NCI-H128 (cell line): ENCODE measurements around the gene FCN2.
"Not testable (repeated sequence)": the region's sequence is repeated elsewhere in the genome, so short reads cannot be mapped to it uniquely, and the experiment has no call there.

Experiments
- DNase-seq: peaks from one replicate; lab custom pipeline; 2025; ENCODE audit not compliant: unreplicated experiment; lab: John Stamatoyannopoulos, UW

Gene FCN2

DNA sequence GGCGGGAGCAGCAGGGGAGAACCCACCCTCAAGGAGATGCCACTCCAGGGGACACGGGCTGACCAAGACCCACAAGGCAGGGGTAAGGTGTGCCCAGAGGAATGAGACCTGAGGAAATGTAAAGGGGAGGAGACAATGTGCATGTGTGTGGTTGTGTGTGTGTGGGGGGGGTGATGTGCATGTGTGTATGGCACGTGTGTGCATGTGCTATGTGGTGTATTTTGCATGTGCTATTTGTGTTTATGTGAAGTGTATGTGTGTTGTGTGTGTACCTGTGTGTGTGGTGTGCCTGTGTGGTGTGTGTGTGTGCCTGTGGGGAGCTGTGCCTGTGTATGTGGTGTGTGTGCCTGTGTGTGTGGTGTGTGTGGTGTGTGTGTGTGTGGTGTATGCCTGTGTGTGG, 33.5 kb upstream of the FCN2 start:
- no peak for DNase-seq

DNA sequence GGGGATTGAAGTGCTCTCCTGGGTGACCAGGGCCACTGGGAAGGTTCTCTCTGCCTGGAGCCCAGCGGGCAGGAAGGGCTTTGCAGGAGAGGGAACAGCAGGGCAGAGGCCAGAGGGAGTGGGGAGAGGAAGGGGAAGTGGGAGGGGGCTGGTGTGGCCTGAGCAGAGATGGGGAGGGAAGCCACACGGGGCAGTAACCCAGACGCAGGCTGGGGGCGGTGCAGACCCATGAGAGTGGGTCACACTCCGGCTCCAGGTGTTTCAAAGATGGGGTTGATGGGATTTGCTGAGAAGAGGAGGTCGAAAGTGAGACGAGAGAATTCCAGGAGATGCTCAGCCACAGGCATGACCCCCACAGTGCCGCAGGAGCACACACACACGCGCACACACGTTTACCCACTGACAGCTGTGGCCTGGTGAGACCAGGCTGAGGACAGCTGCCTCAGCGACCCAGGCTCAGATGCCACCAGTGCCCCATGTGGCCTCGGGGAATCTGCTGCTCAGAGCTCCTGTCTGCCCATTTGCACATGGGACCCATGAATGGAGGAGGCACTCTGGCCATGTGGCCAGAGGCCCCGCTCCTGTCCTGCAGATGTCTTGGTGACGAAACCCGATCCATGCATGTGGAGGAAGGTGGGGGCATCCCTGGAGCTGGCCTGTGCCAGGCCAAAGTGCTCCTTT, 32.7 kb upstream of the FCN2 start:
- no peak for DNase-seq

DNA sequence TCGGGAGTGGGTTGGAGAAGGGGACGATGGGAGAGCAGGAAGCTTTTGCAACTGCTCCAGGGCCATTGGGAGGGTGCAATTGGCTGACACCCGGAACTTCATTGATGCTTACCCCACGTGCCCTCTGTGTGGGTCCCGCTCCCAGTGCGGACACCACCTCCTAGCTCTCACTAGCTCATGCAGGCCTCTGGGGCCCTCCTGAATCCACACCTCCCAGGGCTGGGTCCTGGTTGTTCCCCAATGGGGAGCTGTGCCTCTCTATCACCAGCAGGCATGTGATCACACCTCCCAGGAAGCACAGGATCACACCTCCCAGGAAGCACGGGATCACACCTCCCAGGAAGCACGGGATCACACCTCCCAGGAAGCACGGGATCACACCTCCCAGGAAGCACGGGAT, 32.1 kb upstream of the FCN2 start:
- DNase-seq = no peak

DNA sequence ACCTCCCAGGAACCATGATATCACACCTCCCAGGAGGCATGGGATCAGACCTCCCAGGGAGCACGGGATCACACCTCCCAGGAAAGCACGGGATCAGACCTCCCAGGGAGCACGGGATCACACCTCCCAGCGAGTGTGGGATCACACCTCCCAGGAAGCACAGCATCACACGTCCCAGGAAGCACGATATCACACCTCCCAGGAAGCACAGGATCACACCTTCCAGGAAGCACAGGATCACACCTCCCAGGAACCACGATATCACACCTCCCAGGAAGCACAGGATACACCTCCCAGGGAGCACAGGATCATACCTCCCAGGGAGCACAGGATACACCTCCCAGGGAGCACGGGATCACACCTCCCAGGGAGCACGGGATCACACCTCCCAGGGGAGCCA, 30.0 kb upstream of the FCN2 start:
- no peak for DNase-seq

DNA sequence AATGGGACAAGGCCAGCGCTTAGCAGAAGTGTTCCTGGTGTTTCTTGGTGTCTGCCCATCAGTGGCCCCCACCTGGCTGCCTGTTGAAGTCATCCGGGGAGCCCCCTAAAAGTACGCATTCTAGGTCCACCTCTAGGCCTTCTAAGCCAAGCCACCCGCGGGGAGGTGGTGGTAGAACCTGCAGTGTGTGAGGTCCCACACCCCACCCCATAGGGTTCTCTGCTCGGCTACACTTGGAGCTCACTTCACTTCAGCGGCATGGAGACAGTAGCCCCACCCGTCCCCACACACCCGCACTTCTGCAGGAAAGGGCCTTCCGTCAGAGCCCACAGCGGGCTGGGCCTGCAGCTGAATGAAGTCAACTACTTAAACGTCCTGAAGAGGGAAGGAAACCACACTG, 29.6 kb upstream of the FCN2 start:
- DNase-seq = no peak

DNA sequence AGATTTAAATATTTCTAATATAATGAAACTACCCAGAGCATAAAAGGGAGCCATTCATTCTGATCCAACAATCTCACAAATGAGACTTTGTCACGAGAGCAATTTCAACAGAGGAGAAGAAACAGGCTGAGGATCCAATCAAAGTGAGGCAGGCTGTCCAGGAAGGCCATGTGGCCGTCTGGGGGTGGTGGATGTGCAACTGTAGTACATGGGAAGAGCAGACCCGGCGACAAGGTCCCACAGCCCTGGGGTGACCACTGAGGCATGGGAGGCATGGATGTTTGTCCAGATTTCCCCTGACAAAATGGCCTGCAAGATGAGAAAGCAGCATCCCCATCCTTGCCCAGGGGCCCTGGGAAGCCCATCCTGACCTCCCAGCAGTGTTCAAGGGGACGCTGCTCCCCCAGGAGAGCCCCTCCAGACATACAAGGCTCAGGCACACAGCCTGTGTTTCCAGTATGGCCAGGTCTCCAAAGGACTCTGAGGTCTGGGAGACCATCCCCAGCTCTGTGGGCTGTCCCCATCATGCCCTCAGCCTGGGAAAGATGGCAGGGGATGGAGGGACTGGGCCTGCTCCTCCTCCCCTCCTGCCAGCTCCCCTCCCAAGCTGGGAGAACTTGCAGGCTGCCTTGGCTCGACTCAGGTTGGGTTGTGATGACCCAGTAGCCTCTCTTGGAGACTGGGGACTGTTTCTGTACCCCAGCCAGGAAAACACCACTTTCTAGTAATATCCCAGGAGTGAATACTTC, 27.5 kb upstream of the FCN2 start:
- DNase-seq = no peak

DNA sequence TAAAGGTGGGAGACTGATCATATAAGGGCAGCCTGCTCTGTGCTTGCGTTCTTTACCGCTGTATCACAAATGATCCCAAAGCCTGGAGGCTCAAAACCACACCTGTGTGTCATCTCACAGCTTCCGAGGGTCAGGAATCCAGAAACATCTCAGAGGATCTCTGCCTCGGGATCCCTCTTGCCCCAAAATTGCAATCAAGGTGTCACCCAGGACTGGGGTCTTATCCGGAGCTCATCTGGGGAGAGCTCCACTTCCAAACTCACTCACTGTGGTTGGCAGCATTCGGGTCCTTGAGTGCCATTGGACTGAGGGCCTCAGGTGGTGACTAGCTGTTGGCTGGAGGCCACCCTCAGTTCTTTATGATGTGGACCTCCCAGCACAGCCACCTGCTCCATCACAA, 26.7 kb upstream of the FCN2 start:
- no peak for DNase-seq

DNA sequence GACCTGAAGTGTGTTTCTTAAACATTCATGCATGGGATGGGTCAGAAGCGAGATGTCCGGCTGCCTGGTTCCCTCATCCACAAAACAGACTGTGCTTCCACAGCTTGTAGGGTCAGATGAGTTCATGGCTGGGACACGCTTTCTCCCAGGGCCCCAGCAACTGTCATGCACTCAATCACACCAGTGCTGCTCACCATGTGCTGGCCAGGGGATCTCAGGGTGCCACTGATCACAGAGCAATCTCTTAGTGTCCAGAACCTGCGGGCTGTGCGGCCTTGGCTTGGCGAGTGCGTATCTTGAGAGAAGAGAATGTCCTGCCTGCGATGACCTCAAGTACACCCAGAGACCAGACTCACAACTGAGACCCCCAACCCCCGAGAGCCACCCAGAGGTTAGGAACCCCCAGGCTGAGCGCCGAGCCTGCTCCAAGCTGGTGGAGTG, 26.0 kb upstream of the FCN2 start:
- no peak for DNase-seq

DNA sequence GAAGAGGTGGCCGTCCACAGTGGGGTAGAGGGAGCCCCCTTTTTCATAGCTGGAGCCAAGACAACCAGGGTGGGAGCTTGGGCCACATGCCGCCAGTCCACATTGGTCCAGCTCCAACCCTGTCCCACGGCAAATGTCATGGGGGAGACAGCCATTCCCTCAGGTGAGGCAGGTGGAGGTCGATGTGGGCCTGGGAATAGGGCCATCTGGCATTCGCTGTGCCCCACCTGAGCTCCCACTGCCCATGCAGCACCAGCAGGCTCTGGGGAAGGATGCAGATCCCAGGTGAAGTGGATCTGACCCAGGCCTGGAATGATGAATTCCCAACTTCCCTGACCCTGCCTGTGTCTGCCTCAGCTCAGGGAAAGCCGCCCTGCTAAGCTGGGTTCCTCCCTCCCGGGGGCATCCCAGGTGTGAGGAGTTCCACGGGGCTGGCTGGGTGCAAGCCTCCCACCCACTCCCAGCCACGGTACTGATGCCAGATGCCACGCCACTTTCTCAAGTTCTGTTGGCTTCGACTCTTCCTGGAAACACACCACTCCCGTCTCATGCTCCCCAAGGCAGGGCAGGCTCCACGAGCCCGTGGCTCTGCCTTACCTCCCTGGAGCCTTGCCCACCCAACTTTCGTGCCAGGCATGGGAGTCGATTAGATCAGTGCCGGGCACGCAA, 25.2 kb upstream of the FCN2 start:
- no peak for DNase-seq

DNA sequence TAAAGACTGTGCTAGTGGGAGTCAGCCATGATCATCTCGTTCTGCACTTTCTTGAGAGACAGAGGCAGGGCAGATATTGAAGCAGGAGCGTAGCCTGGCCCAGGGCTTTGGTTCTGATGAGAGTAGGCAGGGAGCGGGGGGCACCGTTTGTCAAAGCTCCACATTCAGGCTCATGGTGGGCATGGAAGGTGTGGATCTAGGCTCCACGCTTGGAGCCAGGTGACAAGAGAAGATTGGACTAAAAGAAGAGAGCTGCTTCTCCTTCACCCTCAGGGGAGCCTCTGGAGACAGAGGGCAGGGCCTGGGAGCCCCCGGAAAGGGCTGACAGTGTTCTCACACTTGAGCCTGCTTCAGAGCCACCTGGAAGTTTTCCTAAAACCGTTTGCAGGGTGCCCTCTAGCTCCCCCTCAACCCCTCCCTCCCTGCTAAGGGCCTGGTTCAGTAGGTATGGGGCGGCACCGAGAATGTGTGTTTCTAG, 24.7 kb upstream of the FCN2 start:
- no peak for DNase-seq

DNA sequence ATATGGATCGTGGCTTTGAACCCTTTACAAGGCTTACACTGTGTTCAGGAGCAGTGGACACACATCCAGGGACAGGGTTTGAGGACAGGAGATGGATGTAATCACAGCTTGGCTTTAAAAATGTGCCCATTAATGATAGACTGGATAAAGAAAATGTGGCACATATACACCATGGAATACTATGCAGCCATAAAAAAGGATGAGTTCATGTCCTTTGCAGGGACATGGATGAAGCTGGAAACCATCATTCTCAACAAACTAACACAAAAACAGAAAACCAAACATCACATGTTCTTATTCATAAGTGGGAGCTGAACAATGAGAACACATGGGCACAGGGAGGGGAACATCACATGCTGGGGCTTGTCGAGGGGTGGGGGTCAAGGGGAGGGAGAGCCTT, 23.2 kb upstream of the FCN2 start:
- not testable (repeated sequence) for DNase-seq

DNA sequence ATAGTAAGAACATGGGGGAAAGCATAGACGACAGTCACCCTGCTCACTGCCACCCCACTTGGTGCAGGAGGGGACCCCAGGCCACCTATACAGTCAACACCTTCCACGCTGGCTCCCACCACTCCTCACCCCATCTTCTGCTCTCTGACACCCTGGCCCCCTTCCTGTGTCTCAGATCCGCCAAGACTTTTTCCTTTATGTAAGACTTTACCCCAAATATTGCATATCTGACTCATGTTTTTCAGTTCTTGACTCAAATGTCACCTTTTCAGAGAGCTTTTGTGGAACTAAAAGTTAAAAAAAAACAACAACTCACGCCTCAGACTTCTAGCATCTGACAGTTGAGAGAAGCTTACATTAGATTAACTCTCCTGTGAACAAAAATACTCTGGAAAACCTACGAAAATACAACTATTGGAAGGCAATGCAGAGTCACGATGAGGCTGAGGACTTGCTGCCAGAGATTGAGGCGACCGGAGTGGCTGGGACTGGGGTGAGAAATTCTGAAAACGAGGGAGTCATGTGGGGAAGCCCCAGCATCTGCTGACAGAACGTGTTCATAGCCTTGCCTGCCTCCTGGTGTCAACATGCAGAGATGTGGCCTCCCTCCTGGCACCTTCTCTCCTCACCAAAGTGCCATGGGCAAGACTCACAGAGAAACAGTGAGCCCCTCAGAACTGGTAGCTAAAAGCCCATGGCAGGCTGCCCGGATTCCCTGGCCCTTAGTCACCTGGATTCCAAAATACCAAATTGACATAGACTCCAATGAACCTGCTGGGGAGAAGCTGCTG, 22.4 kb upstream of the FCN2 start:
- DNase-seq = no peak

DNA sequence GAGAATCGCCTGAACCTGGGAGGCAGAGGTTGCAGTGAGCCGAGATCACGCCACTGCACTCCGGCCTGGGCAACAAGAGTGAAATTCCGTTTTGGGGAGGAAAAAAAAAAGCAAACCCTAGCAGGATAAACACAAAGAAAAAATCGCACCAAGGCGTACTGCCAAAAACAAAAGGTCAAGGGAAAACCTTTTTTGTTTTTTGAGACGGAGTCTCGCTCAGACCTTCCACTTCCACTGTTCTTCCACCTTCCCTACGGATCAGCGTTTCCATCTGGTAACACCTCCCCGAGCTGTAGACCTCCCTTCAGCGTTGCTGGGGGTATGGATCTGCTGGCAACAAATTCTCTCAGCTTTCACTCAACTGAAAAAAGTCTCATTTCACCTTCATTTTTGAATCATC, 20.1 kb upstream of the FCN2 start:
- DNase-seq = no peak

DNA sequence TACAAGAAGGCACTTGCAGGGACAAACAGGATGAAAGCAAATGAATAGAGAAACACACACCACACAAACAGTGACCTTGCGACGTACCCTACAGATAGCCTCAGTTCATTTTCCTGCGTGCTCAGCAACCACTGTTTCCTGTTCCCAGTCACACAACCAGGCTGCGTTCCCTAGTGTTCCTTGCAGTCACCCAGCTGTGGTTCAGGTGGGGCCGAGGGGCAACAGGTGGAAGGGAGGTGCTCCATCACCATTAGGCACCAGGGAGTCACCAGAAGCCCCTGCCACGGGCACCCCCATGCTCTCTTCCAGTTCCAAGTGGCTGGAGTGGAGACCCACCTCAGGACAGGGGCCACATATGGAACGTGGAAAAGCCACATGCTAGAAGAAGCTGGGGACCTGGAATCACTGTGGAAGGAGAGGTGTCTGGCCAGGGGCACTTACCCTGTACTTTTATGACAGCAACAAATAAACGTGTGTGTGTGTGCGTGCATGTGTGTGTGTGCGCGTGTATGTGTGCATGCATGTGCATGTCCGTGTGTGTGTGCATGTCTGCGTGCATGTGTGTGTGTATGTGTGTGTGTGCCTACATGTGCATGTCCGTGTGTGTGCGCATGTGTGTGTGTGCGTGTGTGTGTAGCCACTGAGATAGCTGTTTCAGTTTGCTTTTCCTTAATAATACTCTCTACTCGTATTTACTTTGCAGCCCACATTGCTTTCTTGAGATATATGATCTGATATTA, 18.8 kb upstream of the FCN2 start:
- DNase-seq = no peak

DNA sequence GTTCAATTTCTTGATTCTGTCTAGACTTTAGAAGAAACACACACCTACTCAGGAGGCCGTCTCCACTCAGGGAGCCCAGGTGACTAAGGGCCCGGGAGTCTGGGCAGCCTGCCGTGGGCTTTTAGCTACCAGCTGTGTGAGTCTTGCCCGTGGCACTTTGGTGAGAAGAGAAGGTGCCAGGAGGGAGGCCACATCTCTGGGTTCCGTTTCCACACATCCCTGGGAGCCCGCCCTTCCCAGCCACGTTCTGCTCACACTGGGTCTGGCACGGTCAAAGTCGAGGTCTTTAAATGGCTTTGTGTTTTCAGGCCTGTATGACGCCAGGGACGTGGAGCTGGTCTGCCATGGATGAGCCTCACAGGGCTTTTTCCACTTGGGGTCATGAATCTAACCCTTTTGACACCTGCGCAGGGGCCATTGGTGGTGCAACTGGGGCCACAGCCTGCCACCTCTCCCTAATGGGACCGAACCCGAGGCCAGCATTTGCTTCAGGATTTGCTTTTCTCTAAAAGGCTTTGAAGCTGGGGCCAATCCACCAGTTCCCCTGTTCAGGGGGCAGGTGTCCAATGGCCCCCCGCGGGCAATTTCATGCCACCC, 17.2 kb upstream of the FCN2 start:
- DNase-seq = no peak

DNA sequence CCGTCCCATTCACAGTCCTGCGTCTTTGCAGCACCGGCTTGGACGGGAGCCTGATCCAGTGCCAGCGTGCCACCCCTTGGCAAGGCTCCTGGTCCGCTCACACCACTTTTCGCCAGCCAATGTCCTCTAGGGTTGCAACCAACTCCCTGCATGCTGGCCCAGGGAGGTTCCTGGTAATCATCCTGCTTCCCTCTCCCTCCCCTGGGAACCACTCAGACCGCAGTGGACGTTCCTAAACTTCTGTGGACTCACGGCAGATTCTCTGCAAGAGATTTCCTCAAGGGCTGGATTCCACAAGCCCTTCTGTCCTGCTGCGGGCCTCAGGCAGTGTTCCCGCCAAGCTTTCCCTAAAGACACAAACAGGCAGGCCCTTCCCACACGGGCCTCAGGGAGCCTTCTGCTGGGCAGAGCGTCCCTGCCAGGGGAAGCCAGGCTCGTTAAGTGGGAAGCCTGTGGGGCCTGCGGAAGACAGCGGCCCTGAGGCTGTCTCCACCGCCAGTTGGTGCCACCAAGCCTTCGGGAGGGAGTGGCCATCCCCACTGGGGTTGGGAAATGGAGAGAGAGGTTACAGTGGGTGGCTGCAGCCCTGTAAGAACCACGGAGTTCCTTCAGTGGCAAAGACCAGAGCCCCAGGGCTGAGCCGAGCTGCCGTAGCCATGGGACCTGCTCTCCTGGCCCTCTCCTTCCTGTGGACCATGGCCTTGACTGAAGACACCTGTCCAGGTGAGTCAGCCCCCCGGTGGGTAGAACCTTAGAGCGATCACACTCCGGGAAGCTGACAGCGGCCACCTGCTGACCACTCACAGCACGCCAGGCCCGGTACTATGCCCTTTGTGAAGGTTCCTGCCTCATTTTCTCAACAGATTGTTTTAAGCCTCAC, 16.4 kb upstream of the FCN2 start:
- DNase-seq = no peak

DNA sequence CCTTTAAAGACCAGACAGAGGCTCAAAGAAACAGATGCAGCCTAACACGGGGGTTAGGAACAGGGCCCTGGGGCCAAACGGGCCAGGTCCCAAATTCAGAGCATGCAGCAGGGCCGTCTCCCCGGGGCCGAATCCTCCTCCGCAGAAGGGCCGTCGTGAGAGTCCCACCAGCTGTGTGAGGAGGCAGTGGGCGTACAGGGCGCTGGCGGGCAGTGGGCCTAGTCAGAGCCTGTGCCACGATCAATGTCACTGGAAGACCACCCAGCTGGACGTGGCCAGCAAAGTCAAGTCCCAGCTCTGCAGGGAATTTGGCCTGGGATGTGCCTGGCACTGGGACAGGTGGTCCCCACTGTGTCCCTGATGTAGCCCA, 15.8 kb upstream of the FCN2 start:
- DNase-seq = no peak

DNA sequence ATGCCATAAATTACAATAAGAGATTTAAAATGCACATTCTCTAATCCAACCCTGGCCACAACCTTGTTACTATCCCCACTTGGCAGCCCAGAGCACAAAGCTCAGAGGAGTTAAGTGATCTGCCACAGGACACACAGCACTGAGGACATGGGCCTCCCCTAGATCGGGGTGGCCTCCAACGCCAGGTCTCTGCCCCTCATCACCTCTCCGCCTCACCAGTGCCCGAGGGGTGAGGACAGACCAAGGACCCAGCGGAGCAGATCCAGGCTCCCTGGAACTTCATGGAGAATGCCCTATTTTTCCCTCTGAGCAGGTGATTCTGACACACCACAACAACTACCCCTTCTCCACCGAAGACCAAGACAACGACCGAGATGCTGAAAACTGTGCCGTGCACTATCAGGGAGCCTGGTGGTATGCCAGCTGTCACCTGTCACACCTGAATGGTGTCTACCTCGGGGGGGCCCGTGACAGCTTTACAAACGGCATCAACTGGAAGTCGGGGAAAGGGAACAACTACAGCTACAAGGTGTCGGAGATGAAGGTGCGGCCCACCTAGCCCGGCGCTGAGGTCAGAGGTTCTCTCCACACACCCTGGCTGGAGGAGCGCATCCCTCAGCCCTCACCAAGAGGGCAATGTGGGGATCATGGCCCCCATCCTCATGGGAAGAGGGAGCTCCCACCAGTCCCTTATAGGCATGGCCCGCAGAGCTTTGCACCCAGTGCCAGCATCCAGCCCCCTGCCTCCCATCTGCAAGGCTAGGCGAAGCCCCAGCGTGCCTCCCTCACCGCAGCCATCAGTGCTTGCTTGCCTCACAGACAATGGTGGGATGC, 12.5 kb upstream of the FCN2 start:
- no peak for DNase-seq
